Upper lobe of right lung (tissue), 1 donor: Measurements from ENCODE around the gene SLCO6A1. TPM values are rescaled to one million over a fixed set of nuclear protein-coding genes. Genes with fewer than 3 reads are reported as not detected.

ENCODE experiments used
- ATAC-seq: fragments of 200-7000 bp; cut with Tn5 transposase; one replicate; pipeline ENCODE4 v1.9.1; 2020; ENCODE audit warnings: mild to moderate bottlenecking, moderate library complexity
- DNase-seq: peaks from one replicate; pipeline ENCODE4 v3.0.0-alpha.2; 2020
- H3K27ac ChIP-seq: fragments of 200-600 bp; one replicate; pipeline ENCODE4 v1.8.0; 2022
- H3K27me3 ChIP-seq: fragments of 200-600 bp; one replicate; pipeline ENCODE4 v1.8.0; 2022; ENCODE audit warnings: mild to moderate bottlenecking
- H3K36me3 ChIP-seq: fragments of 200-600 bp; one replicate; pipeline ENCODE4 v1.8.0; 2022
- H3K4me1 ChIP-seq: fragments of 200-600 bp; one replicate; pipeline ENCODE4 v1.8.0; 2022
- H3K4me3 ChIP-seq: fragments of 200-600 bp; one replicate; pipeline ENCODE4 v1.8.0; 2022; ENCODE audit warnings: mild to moderate bottlenecking
- H3K9me3 ChIP-seq: fragments of 200-600 bp; one replicate; pipeline ENCODE4 v1.8.0; 2022
- CTCF ChIP-seq: fragments of 200-600 bp; IDR thresholded peaks from one replicate; pipeline ENCODE4 v1.8.0; 2022; ENCODE audit warnings: antibody characterized with exemption
- intact Hi-C: fragments of 100-400 bp; cut with DNase I; formaldehyde crosslinking; loops from one replicate; pipeline ENCODE4 v1.11.0; 2022
- total RNA-seq: library from RNA; stranded (reverse); fragmentation: NEBNext Ultra II Directional; extraction: Animal tissue kit (Norgen Biotek cat#: 25700); gene quantifications from one replicate; pipeline ENCODE4 v1.2.1, GENCODE V29; 2021
- donor health status: DM: no; HTN: yes; CAD: no; lungs with severe emphysema.

SLCO6A1 gene
- total RNA-seq, 1 donor from 2014 or later, result not detected

- Histone ChIP-seq H3K4me1 (no peaks in the 10 kb centered on the region), H3K27ac (no peak overlapping the region), H3K27me3 (no peaks in the 10 kb centered on the region), H3K36me3 (no peaks in the 10 kb centered on the region), H3K4me3 (no peak overlapping the region), H3K9me3 (no peaks in the 10 kb centered on the region)
- no peak for DNase-seq
- peak; percentile 84 for ATAC-seq
- intact Hi-C loops, result no loop called here
- TF ChIP-seq CTCF, result no peak
These were observed 32.7 kb upstream of the SLCO6A1 start for GRCh38 chr5:102531506-102531905.

GRCh38 chr5:102529447-102529846 is 30.6 kb upstream of the SLCO6A1 start:
- ATAC-seq (no peak), DNase-seq (no peak)

GRCh38 chr5:102529031-102529430 is 30.2 kb upstream of the SLCO6A1 start:
- ATAC-seq (no peak), DNase-seq (no peak)
- Histone ChIP-seq H3K9me3 (no peaks in the 10 kb centered on the region), H3K36me3 (no peaks in the 10 kb centered on the region), H3K27ac (no peak overlapping the region), H3K4me1 (no peaks in the 10 kb centered on the region), H3K4me3 (no peak overlapping the region), H3K27me3 (no peaks in the 10 kb centered on the region)
- intact Hi-C loops, result no loop called here
- TF ChIP-seq CTCF, result no peak

More at GRCh38 chr5:102529447-102529846, 30.6 kb upstream of the SLCO6A1 start:
- no peak overlapping the region for H3K4me3 ChIP-seq
- no peaks in the 10 kb centered on the region for H3K36me3 ChIP-seq
- H3K4me1 ChIP-seq, result no peaks in the 10 kb centered on the region
- no peaks in the 10 kb centered on the region for H3K27me3 ChIP-seq
- H3K27ac ChIP-seq, result no peak overlapping the region
- intact Hi-C loops, result no loop called here
- H3K9me3 ChIP-seq, result no peaks in the 10 kb centered on the region
- no peak for TF ChIP-seq CTCF

GRCh38 chr5:102528600-102528999 is 29.8 kb upstream of the SLCO6A1 start:
- intact Hi-C loops, result no loop called here
- Histone ChIP-seq H3K27ac (no peak overlapping the region), H3K9me3 (no peaks in the 10 kb centered on the region), H3K36me3 (no peaks in the 10 kb centered on the region), H3K4me1 (no peaks in the 10 kb centered on the region), H3K4me3 (no peak overlapping the region), H3K27me3 (no peaks in the 10 kb centered on the region)
- ATAC-seq (no peak), DNase-seq (no peak)
- TF ChIP-seq CTCF, result no peak

GRCh38 chr5:102527547-102527946 is 28.7 kb upstream of the SLCO6A1 start:
- H3K9me3 ChIP-seq, result no peaks in the 10 kb centered on the region
- ATAC-seq (no peak), DNase-seq (no peak)
- no peak for TF ChIP-seq CTCF
- H3K36me3 ChIP-seq, result no peaks in the 10 kb centered on the region
- no peaks in the 10 kb centered on the region for H3K4me1 ChIP-seq
- intact Hi-C loops, result no loop called here
- no peaks in the 10 kb centered on the region for H3K27me3 ChIP-seq
- H3K4me3 ChIP-seq, result no peak overlapping the region
- H3K27ac ChIP-seq, result no peak overlapping the region

- intact Hi-C loops, result no loop called here
- ATAC-seq (peak; percentile 47), DNase-seq (no peak)
- no peak for TF ChIP-seq CTCF
- H3K27me3 ChIP-seq, result no peaks in the 10 kb centered on the region
- H3K27ac ChIP-seq, result no peak overlapping the region
- no peaks in the 10 kb centered on the region for H3K4me1 ChIP-seq
- no peak overlapping the region for H3K4me3 ChIP-seq
- no peaks in the 10 kb centered on the region for H3K36me3 ChIP-seq
- no peaks in the 10 kb centered on the region for H3K9me3 ChIP-seq
These were observed 24.9 kb upstream of the SLCO6A1 start for GRCh38 chr5:102523541-102524175.
